ENCODE results near the gene SIX4.

SIX4 gene

GRCh38 chr14:60721326-60722106 is 2.6 kb downstream of the SIX4 start:
- DNase-seq = no peak

DNA sequence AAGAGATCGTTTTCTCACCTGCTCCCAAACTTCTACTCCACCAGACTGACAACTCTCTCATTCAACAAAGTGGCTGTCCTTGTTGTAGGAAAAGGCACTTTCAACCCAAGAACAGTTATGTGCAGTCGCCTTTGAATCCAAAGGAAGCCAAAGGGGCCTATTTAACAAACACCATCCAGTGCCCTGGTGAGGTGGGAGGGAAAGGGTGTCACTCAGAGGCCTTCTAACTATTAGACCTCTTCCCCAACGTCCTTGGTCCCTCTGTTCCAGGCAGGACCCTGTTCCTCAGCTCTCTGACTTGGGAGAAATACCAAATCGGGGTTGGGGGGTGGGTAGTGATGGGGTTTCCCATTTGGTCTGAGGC is 3.2 kb downstream of the SIX4 start:
- no peak for DNase-seq

- no peak for DNase-seq
These were observed 3.8 kb downstream of the SIX4 start for GRCh38 chr14:60720391-60720790.

DNA sequence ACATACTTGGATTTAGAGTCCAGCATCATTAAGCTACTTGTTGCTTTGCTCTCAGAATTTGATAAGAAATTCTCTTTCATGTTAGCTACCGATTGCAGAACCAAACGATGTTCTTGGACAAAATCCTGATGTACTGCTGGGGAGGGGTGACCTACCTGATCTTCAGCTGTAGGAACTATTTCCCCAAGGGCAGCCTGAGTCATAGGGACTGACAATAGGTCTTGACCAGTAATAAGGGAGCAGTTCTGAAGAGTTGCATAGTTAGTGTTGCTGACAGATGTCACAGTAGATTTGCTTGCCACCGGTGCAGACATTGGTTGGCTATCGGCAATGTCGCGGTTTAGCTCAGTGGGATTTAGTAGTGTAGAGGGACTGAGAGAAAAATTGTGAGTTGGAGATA is 10.6 kb downstream of the SIX4 start:
- no peak for DNase-seq

- no peak for DNase-seq
These were observed 13.7 kb downstream of the SIX4 start for GRCh38 chr14:60710494-60710893.

- DNase-seq = no peak
These were observed 16.3 kb downstream of the SIX4 start for GRCh38 chr14:60707858-60708257.

DNA sequence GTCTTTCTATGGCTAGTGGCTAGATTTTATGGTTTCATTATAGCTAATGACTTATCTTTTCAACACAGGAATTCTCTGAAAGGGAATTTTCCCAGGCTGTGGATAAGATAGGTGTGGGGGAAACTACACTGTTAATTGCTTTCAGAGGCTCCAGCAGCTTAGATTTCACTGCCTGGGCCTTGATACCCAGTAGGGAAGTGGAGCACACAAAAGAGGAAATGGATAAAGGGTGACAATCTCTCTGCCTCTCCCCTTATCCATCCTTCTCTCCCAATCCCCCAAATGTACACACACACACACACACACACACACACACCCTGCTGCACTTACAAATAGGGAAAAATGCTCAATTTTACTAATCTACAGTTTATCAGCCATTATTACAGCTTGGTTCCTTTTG is 19.1 kb downstream of the SIX4 start:
- no peak for DNase-seq

DNA sequence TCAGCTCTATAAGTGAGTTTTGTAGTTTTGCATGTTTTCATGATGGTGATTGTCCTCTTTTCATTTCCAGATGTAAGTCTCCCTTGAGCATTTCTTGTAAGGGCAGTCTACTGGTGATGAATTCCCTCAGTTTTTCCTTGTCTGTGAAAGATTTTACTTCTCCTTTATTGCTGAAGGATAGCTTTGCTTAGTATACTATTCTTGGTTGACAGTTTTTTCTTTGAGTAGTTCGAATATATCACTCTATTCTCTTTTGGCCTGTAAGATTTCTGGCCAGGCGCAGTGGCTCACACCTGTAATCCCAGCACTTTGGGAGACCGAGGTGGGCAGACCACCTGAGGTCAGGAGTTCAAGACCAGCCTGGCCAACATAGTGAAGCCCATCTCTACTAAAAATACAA is 23.6 kb downstream of the SIX4 start:
- no peak for DNase-seq

- DNase-seq = no peak
These were observed 28.8 kb downstream of the SIX4 start for GRCh38 chr14:60695327-60695726.

DNA sequence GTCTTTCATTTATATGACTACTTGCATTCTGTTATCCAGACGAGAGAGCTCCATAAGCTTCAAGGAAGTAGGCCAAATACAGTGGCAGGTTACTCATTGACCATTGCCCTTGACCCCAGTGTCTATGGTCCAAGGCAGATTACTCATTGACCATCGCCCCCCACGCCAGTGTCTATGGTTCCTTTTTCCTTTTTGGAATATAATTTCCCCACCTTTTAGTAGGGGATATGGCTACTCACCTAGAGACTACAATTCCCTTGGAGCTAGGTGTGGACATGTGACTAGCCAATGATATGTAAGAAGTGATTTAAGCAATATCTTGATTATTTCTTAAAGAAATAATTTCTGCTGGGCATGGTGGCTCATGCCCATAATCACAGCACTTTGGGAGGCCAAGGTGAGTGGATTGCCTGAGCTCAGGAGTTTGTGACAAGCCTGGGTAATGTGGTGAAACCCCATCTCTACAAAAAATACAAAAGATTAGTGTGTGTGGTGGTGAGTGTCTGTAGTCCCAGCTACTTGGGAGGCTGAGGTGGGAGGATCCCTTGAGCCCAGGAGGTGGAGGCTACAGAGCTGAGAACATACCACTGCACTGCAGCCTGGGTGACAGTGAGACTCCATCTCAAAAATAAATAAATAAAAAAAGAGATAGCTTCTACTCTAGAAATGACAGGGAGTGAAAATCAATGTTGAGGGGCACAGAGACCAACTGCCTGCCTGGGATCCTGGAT is 32.6 kb downstream of the SIX4 start:
- DNase-seq = no peak

GRCh38 chr14:60686865-60687264 is 37.3 kb downstream of the SIX4 start:
- DNase-seq = no peak

DNA sequence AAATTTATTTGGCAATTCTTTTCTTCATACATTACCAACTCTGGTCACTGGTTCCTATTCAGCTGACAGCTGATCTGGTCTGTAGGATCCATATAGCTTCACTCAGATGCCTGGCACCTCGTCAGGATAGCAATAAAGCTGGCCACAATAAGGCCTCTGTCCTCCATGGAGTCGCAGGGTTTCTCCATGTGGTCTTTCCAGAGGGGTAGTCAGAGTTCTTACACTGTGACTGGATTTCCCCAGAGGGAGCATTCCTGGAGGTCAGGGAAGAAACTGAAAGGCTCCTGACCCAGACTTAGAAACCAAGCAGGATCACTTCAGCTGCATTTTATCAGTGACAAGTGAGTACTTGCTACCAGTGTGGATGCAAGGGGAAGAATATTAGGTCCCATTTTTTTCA is 39.9 kb downstream of the SIX4 start:
- no peak for DNase-seq

DNA sequence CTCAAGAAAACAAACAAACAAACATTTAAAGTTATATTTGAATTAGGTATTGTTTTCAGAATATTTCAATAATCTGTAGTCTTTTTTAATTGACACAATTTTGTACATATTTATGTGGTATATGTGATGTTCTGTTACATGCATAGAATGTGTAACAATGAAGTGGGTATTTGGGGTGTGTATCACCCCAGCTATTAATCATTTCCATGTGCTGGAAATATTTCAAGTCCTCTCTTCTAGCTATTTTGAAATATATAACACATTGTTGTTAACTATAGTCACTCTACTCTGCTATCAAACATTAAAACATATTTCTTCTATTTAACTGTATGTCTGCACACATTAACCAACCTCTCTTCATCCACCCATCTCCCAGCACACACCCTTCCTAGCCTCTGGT is 42.9 kb downstream of the SIX4 start:
- DNase-seq = no peak

DNA sequence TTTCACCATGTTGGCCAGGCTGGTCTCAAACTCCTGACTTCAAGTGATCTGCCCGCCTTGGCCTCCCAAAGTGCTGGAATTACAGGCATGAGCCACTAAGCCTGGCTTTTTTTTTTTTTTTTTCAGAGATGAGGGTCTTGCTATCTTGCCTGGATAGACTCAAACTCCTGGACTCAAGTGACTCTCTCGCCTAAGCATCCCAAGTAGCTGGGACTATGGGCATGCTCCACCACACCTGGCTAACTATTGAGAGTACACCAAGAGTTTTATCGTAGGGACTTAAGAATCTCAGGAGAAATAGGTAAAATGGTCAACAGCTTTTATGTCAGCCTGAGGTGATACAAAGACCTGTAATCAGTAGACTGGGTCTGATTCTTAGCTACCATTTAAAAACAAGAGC is 43.6 kb downstream of the SIX4 start:
- no peak for DNase-seq

- no peak for DNase-seq
These were observed 44.4 kb downstream of the SIX4 start for GRCh38 chr14:60679566-60680258.

- DNase-seq = no peak
These were observed 46.5 kb downstream of the SIX4 start for GRCh38 chr14:60677701-60678100.

GRCh38 chr14:60670989-60671388 is 53.2 kb downstream of the SIX4 start:
- DNase-seq = no peak

GRCh38 chr14:60668431-60669112 is 55.6 kb downstream of the SIX4 start:
- no peak for DNase-seq

- DNase-seq = no peak
These were observed 59.0 kb downstream of the SIX4 start for GRCh38 chr14:60665177-60665550.

- peak; percentile 33 for DNase-seq
These were observed 61.2 kb downstream of the SIX4 start for GRCh38 chr14:60662982-60663381.

- no peak for DNase-seq
These were observed 62.4 kb downstream of the SIX4 start for GRCh38 chr14:60661721-60662120.
